A673 (cell line): ENCODE measurements around the gene ENAH.

Experiments
- EZH2 ChIP-seq: fragments of 200-600 bp; sonication (generic); IDR thresholded peaks from 2 replicates; pipeline ENCODE4 v1.6.1; 2017; ENCODE audit warnings: borderline replicate concordance, low read depth, mild to moderate bottlenecking, mixed read lengths, antibody characterized with exemption, low read length; ENCODE audit not compliant: poor library complexity, severe bottlenecking
- TF ChIP-seq, protein P1 (sequence below): fragments of 300-800, 200-600 bp; sonication (generic); conservative IDR thresholded peaks from 2 replicates; pipeline ENCODE4 v1.5.1; 2017; ENCODE audit warnings: low read depth, mild to moderate bottlenecking, antibody characterized with exemption, low read length, moderate library complexity, mixed read lengths

DNA sequence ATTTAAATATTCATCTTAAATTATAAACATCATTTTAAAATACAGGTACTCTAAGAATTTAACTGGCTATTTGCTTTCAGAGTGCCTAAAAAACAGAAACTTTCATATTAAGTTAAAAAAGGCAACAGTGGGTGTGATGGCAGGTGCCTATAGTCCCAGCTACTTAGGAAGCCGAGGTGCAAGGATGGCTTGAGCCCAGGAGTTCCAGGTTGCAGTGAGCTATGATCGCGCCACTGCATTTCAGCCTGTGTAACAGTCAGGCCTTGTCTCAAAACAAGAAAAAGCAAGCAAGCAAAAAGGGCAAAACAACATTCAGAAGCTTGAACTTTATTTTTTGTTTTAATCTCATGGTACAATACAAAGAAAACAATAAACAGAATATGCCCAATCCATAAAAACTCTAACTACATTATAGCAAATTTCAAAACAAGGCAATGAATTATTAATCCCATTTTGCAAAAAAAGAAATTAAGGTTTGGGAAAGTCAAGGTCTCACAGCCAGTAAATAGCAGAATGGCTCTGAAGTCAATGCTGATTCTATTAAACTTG lies 15.2 kb downstream of the ENAH start:
- TF ChIP-seq, protein P1, sequence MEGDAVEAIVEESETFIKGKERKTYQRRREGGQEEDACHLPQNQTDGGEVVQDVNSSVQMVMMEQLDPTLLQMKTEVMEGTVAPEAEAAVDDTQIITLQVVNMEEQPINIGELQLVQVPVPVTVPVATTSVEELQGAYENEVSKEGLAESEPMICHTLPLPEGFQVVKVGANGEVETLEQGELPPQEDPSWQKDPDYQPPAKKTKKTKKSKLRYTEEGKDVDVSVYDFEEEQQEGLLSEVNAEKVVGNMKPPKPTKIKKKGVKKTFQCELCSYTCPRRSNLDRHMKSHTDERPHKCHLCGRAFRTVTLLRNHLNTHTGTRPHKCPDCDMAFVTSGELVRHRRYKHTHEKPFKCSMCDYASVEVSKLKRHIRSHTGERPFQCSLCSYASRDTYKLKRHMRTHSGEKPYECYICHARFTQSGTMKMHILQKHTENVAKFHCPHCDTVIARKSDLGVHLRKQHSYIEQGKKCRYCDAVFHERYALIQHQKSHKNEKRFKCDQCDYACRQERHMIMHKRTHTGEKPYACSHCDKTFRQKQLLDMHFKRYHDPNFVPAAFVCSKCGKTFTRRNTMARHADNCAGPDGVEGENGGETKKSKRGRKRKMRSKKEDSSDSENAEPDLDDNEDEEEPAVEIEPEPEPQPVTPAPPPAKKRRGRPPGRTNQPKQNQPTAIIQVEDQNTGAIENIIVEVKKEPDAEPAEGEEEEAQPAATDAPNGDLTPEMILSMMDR, result no peak
- TF ChIP-seq EZH2, result no peak
